BLaER1 treated with 17β-estradiol and CSF1 and Interleukin-3, amounts not matched to agents 10 nM and 100 nM (cell line): ENCODE data around the gene KRT40.

Experiments used
- H3K27ac ChIP-seq, 11 experiments: shearing (Covaris generic); formaldehyde crosslinking; 2 replicates each; pipeline ENCODE4 v1.8.1; 2022
- H3K27me3 ChIP-seq, 11 experiments: shearing (Covaris generic); formaldehyde crosslinking; 2 replicates each; pipeline ENCODE4 v1.8.1; 2022
- H3K36me3 ChIP-seq, 11 experiments: shearing (Covaris generic); formaldehyde crosslinking; 2 replicates each; pipeline ENCODE4 v1.8.1; 2022
- H3K4me1 ChIP-seq, 10 experiments: shearing (Covaris generic); formaldehyde crosslinking; 2 replicates each; pipeline ENCODE4 v1.8.1; 2022
- H3K4me2 ChIP-seq, 11 experiments: shearing (Covaris generic); formaldehyde crosslinking; 2 replicates each; pipeline ENCODE4 v1.8.1; 2022
- H3K4me3 ChIP-seq, 10 experiments: shearing (Covaris generic); formaldehyde crosslinking; 2 replicates each; pipeline ENCODE4 v1.8.1; 2022
- H3K9ac ChIP-seq, 11 experiments: shearing (Covaris generic); formaldehyde crosslinking; 2 replicates each; pipeline ENCODE4 v1.8.1; 2022
- H3K9me3 ChIP-seq, 11 experiments: shearing (Covaris generic); formaldehyde crosslinking; replicated peaks in 1 of 11; 2 replicates each; pipeline ENCODE4 v1.8.1; 2022
- H4K20me1 ChIP-seq, 11 experiments: shearing (Covaris generic); formaldehyde crosslinking; 2 replicates each; pipeline ENCODE4 v1.8.1; 2022
- Cebpa-rat ChIP-seq, 11 experiments: shearing (Covaris generic); IDR thresholded peaks; 2 replicates each; pipeline ENCODE4 v1.8.1; 2022

KRT40 gene

DNA sequence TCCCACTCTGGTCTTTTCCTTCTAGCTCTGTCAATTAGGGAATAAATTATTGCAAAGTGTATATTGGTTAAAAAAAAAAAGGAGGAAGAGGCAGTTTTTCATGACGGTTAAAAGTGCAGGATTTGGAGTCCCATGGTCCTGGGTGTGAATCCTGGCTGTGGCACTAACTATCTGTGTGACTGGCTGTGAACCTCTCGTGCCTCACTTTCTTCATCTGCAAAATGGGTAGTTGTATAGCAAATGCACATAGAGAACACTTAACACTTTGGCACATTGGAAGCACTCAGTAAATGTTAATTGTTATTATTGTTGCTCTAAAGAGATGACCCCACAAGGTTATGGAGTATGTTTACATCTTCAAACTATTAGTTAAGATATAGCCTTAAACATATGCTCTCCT lies 36.2 kb downstream of the KRT40 start:
- Histone ChIP-seq H3K36me3 (no peaks in the 10 kb centered on the region), H3K9ac (no peak overlapping the region), H3K4me3 (no peak overlapping the region), H4K20me1 (no peaks in the 10 kb centered on the region), H3K4me2 (no peak overlapping the region), H3K27me3 (no peaks in the 10 kb centered on the region), H3K9me3 (no peaks in the 10 kb centered on the region), H3K27ac (no peak overlapping the region), H3K4me1 (peaks cover 0 to 5% (median 0%) of the 10 kb centered on the region in 10 experiments; a peak in 7 of 20 replicates)
- no peak for TF ChIP-seq Cebpa-rat (IDR thresholded peaks at IDR 0.05)

DNA sequence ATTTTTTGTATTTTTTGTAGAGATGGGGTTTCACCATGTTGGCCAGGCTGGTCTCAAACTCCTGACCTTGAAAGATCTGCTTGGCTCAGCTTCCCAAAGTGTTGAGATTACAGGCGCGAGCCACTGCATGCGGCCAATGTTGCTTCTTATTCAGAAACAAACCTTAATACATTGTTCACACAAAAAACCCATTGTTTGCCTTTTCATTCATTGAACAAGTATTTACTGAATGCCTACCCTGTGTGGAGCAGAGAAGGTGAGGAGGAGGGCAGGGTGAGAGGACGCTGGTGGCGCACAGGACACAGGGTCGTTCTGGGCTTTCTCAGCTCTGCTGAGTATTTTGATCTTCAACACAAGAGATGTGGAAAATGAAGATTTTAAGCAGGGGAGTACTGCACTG lies 38.7 kb downstream of the KRT40 start:
- H3K27ac ChIP-seq: no peak overlapping the region
- H3K9ac ChIP-seq: no peak overlapping the region
- H3K4me2 ChIP-seq: no peak overlapping the region
- no peaks in the 10 kb centered on the region for H3K4me1 ChIP-seq
- no peak for TF ChIP-seq Cebpa-rat (IDR thresholded peaks at IDR 0.05)
- H3K4me3 ChIP-seq: no peak overlapping the region
- no peaks in the 10 kb centered on the region for H3K27me3 ChIP-seq
- no peaks in the 10 kb centered on the region for H4K20me1 ChIP-seq
- H3K9me3 ChIP-seq: no peaks in the 10 kb centered on the region
- no peaks in the 10 kb centered on the region for H3K36me3 ChIP-seq

DNA sequence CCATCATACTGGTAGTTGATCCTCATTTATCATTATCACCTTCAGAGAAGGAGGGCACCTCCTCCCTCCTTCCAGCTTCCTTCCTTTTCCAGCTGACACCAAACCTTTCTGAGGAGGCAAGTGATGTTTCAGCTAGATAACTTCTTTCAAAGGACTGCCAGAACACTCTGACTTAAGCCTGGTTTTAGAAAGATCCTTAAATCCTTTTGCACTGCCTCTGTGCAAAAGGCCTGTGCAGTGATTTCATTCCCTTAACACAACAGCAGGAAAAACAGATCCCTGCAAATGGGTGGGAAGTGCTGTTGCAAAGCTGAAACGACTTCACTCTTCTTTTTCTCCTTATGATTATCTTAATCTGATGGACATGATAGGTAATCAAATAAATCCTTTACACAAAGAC lies 39.6 kb downstream of the KRT40 start:
- Histone ChIP-seq H3K36me3 (no peaks in the 10 kb centered on the region), H3K4me1 (no peaks in the 10 kb centered on the region), H3K27ac (no peak overlapping the region), H3K9ac (no peak overlapping the region), H4K20me1 (no peaks in the 10 kb centered on the region), H3K4me3 (no peak overlapping the region), H3K27me3 (no peaks in the 10 kb centered on the region), H3K4me2 (no peak overlapping the region), H3K9me3 (no peaks in the 10 kb centered on the region)
- TF ChIP-seq Cebpa-rat (IDR thresholded peaks at IDR 0.05): no peak

DNA sequence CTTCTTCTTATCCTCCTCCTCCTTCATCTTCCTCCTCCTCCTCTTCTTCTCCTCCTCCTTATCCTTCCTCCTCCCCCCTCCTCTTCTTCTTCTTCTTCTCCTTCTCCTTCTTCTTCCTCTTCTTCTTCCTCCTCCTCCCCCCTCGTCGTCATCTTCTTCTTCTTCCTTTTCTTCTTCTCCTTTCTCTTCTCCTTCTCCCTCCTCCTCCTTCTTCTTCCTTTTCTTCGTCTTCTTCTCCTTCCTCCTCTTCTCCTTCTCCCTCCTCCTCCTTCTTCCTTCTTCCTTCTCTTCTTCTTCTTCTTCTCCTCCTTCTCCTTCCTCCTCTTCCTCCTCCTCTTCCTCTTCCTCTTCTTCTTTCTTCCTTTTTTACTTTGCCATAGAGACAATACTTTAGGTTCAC lies 41.6 kb downstream of the KRT40 start:
- H3K27ac ChIP-seq: no peak overlapping the region
- no peaks in the 10 kb centered on the region for H3K4me1 ChIP-seq
- H3K9ac ChIP-seq: no peak overlapping the region
- H4K20me1 ChIP-seq: no peaks in the 10 kb centered on the region
- H3K4me2 ChIP-seq: no peak overlapping the region
- H3K9me3 ChIP-seq: no peaks in the 10 kb centered on the region
- no peak for TF ChIP-seq Cebpa-rat (IDR thresholded peaks at IDR 0.05)
- no peaks in the 10 kb centered on the region for H3K36me3 ChIP-seq
- no peak overlapping the region for H3K4me3 ChIP-seq
- H3K27me3 ChIP-seq: no peaks in the 10 kb centered on the region

DNA sequence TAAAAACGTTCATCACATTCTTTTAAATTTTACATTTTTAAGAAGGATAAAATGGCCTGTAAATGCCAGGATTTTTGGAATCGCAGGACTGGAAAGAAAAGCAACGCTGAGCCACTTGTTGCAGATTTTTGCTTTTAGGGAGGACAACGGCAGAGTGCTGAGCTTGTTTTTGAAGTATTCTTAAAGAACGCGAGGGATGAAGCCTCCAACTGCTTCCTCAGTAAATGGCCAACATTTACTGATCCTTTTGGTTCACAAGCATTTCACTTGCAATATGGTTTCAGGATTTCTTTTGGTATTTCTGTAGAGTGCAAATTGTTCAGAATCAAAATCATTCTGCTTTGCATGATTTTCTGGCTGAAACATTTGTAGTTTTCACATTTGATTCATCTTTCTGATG lies 43.9 kb downstream of the KRT40 start:
- H3K27ac ChIP-seq: no peak overlapping the region
- H4K20me1 ChIP-seq: no peaks in the 10 kb centered on the region
- peaks cover 0 to 4% (median 0%) of the 10 kb centered on the region in 10 experiments; a peak in 1 of 20 replicates for H3K4me1 ChIP-seq
- H3K36me3 ChIP-seq: no peaks in the 10 kb centered on the region
- no peak overlapping the region for H3K9ac ChIP-seq
- H3K4me3 ChIP-seq: no peak overlapping the region
- no peaks in the 10 kb centered on the region for H3K9me3 ChIP-seq
- no peaks in the 10 kb centered on the region for H3K27me3 ChIP-seq
- no peak overlapping the region for H3K4me2 ChIP-seq
- no peak for TF ChIP-seq Cebpa-rat (IDR thresholded peaks at IDR 0.05)

DNA sequence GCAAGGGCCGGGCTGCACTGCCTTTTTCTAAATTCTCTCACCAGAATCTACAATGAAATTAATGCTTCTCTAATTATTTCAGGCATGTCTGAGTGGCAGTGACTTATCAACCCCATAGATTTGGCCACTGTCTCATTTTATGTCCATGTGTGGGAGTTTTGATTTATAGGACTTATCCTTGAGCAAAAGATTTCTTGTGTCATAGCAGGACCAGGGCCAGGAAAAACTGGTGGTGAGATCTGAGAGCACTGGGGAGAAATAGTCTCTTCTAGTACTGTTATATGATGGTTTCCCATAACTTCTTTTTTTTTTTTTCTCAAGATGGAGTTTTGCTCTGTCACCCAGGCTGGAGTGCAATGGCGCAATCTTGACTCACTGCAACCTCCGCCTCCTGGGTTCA lies 45.1 kb downstream of the KRT40 start:
- TF ChIP-seq Cebpa-rat (IDR thresholded peaks at IDR 0.05): no peak
- Histone ChIP-seq H3K27me3 (no peaks in the 10 kb centered on the region), H3K9me3 (no peaks in the 10 kb centered on the region), H3K36me3 (no peaks in the 10 kb centered on the region), H3K9ac (no peak overlapping the region), H4K20me1 (no peaks in the 10 kb centered on the region), H3K27ac (no peak overlapping the region), H3K4me2 (no peak overlapping the region), H3K4me1 (peaks cover 0 to 4% (median 0%) of the 10 kb centered on the region in 10 experiments; a peak in 1 of 20 replicates), H3K4me3 (no peak overlapping the region)

DNA sequence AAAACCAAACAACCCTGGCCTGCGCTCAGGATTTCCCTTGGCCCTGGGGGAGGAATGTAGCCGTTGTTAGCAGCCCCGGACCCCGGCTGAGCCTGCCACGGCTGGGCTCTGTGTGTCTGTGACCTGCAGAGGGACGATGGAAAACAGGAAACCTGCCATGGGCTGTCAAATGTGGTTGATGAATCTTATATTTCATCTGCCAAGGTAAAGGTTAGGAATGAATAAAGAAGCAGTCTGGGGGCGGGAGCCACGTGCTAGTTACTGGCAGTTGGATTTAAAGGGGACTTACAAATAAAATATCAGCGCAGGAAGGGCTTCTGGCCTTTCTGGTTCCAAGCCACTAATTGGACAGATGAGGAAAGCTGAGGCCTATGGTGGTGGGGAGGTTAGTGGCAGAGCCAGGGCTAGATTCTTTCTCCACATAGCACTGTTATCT lies 46.7 kb downstream of the KRT40 start, which contains the start of gene KRT23:
Gene KRT23, minus strand, starts transcription at position 263 of the 436 bp plus-strand sequence. CDS start 1,043 bp downstream, outside the sequence.
- H4K20me1 ChIP-seq: no peaks in the 10 kb centered on the region
- H3K27ac ChIP-seq: no peak within 1 kb of the TSS
- no peaks in the 10 kb centered on the region for H3K27me3 ChIP-seq
- no peak for TF ChIP-seq Cebpa-rat (IDR thresholded peaks at IDR 0.05)
- no peak within 1 kb of the TSS for H3K4me3 ChIP-seq
- H3K9ac ChIP-seq: no peak within 1 kb of the TSS
- H3K4me2 ChIP-seq: no peak within 1 kb of the TSS
- no peaks in the 10 kb centered on the region for H3K9me3 ChIP-seq
- H3K4me1 ChIP-seq: peaks cover 0 to 4% (median 0%) of the 10 kb centered on the region in 10 experiments; a peak in 1 of 20 replicates
- H3K36me3 ChIP-seq: no peaks in the 10 kb centered on the region

DNA sequence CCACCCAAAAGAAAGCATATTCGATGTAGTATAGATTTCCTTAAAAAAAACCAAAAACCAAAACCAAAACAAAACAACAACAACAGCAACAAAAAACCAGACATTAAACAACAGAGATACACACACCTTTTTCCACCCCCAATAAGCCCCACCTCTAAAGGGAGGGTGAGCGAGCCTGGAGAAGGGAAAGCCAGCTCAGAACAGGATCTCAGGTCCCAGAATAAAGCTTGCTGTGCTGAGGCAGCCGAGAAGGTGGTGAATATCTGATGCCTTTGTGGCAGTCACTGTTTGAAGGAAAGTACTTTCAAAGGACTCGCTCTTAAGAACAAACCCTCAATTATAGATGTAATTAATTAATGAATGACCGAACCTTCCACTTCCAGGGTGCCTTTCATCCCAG lies 47.1 kb downstream of the KRT40 start:
- Histone ChIP-seq H3K4me2 (no peak overlapping the region), H4K20me1 (no peaks in the 10 kb centered on the region), H3K27ac (no peak overlapping the region), H3K27me3 (no peaks in the 10 kb centered on the region), H3K4me3 (no peak overlapping the region), H3K36me3 (no peaks in the 10 kb centered on the region), H3K9me3 (no peaks in the 10 kb centered on the region), H3K9ac (no peak overlapping the region), H3K4me1 (peaks cover 0 to 4% (median 0%) of the 10 kb centered on the region in 10 experiments; a peak in 1 of 20 replicates)
- TF ChIP-seq Cebpa-rat (IDR thresholded peaks at IDR 0.05): no peak

DNA sequence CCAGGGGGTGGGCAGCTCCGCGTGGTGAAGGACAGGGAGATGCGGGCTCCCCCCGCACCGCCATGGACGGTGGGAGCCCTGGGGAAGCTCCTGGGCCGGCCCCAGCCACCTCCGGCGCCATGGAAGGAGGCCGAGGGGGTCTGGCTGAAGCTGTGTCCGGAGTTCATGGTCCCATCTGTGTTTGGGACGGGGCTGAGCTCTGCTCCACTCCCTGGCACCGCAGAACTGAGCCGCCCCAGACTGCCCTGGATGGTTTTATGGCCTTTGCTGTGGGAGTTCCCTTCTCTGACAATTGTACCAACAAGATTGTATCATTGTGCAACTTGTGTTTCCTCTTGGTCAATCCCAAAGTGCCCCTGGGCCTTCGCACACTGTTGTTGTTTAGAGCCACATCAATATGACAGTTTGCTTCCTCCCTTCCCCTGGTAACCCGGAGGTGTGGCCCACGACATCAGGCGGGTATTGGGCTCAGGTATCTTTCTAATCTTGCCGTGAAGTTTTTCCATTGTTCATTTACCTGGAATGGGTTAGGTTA lies 47.6 kb downstream of the KRT40 start:
- no peak overlapping the region for H3K27ac ChIP-seq
- no peaks in the 10 kb centered on the region for H3K27me3 ChIP-seq
- no peak overlapping the region for H3K4me3 ChIP-seq
- no peaks in the 10 kb centered on the region for H3K9me3 ChIP-seq
- H3K4me1 ChIP-seq: peaks cover 0 to 4% (median 0%) of the 10 kb centered on the region in 10 experiments; a peak in 1 of 20 replicates
- no peak overlapping the region for H3K9ac ChIP-seq
- H4K20me1 ChIP-seq: no peaks in the 10 kb centered on the region
- no peak overlapping the region for H3K4me2 ChIP-seq
- no peaks in the 10 kb centered on the region for H3K36me3 ChIP-seq
- TF ChIP-seq Cebpa-rat (IDR thresholded peaks at IDR 0.05): no peak

DNA sequence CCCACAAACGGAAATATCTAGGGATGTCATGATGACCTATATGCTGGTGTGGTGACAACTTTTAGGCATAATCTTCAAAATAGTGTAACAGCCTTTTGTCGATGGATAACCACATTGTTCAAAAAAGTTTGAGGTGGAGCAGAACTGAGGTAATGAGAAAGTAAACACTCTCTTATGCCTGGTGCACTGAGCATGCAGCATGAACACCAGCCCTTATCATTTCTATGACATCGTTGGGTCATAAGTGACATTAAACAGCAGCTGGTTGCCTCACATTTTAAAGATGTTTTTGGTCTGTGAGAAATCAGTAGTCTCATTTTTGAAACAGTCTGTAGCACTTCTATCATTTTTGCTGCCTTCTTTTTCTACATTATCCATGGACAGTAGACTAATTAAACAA lies 48.5 kb downstream of the KRT40 start:
- H4K20me1 ChIP-seq: no peaks in the 10 kb centered on the region
- no peak overlapping the region for H3K9ac ChIP-seq
- H3K4me2 ChIP-seq: no peak overlapping the region

More for the DNA sequence above, 48.5 kb downstream of the KRT40 start:
- Histone ChIP-seq H3K4me3 (no peak overlapping the region), H3K27ac (no peak overlapping the region), H3K36me3 (no peaks in the 10 kb centered on the region), H3K27me3 (no peaks in the 10 kb centered on the region), H3K4me1 (peaks cover 0 to 4% (median 0%) of the 10 kb centered on the region in 10 experiments; a peak in 1 of 20 replicates), H3K9me3 (no peaks in the 10 kb centered on the region)
- TF ChIP-seq Cebpa-rat (IDR thresholded peaks at IDR 0.05): no peak
